ENCODE measurements around the gene PREX1. TPM values are rescaled to one million over a fixed set of nuclear protein-coding genes. Genes with fewer than 3 reads are reported as not detected.

PREX1 gene
- total RNA-seq, 1 experiment from 2014 or later = 20.0 TPM

GRCh38 chr20:48614593-48615274 is 213.1 kb downstream of the PREX1 start:
- POLR2A ChIA-PET = no interaction called here
- Histone ChIP-seq H3K27me3 (ENCODE audit: control insufficient read depth, insufficient read depth, low read length) (no peaks in the 10 kb centered on the region; the same call in 1 of the 2 replicates), H3K4me1 (ENCODE audit: control insufficient read depth, insufficient read depth, low read length) (no peaks in the 10 kb centered on the region), H3K36me3 (ENCODE audit: control insufficient read depth, insufficient read depth, low read length) (no peaks in the 10 kb centered on the region), H3K4me3 (ENCODE audit: low read depth in 2 of 2, low read length in 2 of 2) (no peak overlapping the region), H3K9me3 (ENCODE audit: control insufficient read depth, insufficient read depth, low read depth, low read length) (no peaks in the 10 kb centered on the region), H3K27ac (ENCODE audit: low read length) (no peak overlapping the region)
- ATAC-seq = no peak
- TF ChIP-seq POLR2AphosphoS5 (IDR thresholded peaks at IDR 0.05; ENCODE audit: low read depth, low read length) (no peak), TCF7L2 (IDR thresholded peaks at IDR 0.05; ENCODE audit: low read depth, low read length) (no peak)
- CTCF ChIA-PET = no interaction called here
- in situ Hi-C loops (cut with HindIII; ENCODE audit: low pct_unique_long_range_greater_than_20kb, low sequenced_read_pairs) = no loop called here
- intact Hi-C loops (cut with micrococcal nuclease; ENCODE audit: unreplicated experiment) = loop anchor here (10.0 kb wide), 1 partner anchor 200 kb away; no protein-coding TSS in a partner anchor
- no peak for DNase-seq (ENCODE audit: low read depth, low spot score)
- no TSS peak for BruUV-seq (replicated peaks)

DNA sequence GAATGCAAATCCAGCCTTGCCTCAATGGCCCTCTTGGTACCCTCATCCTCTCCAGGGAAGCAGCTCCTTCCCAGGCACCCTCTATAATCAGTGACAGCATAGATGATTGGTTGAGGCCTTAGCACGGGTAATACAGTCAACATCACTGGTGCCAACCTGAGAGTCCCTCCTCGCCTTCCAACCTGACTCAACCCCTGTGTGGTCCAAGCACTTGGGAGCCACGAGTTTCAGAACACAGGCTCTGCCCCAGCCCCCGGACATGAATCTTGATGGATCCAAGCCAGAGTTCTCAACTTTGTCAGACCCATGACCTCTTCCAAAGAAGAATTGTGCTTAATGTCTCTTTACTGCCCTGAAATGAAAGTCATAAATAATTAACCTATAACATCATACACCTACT is 213.9 kb downstream of the PREX1 start:
- DNase-seq (ENCODE audit: low read depth, low spot score) = no peak
- H3K9me3 ChIP-seq (ENCODE audit: control insufficient read depth, insufficient read depth, low read depth, low read length) = no peaks in the 10 kb centered on the region
- ChIA-PET POLR2A (no interaction called here), CTCF (no interaction called here)
- H3K4me1 ChIP-seq (ENCODE audit: control insufficient read depth, insufficient read depth, low read length) = no peaks in the 10 kb centered on the region
- H3K27me3 ChIP-seq (ENCODE audit: control insufficient read depth, insufficient read depth, low read length) = no peaks in the 10 kb centered on the region; the same call in 1 of the 2 replicates
- BruUV-seq (replicated peaks) = no TSS peak
- no peak overlapping the region for H3K4me3 ChIP-seq (ENCODE audit: low read depth in 2 of 2, low read length in 2 of 2)
- TF ChIP-seq POLR2AphosphoS5 (IDR thresholded peaks at IDR 0.05; ENCODE audit: low read depth, low read length) (no peak), SIN3A (IDR thresholded peaks at IDR 0.05; ENCODE audit: borderline replicate concordance, insufficient read depth, low read depth, low read length) (no peak), TCF7L2 (IDR thresholded peaks at IDR 0.05; ENCODE audit: low read depth, low read length) (no peak)
- TF ChIP-seq, protein P1, sequence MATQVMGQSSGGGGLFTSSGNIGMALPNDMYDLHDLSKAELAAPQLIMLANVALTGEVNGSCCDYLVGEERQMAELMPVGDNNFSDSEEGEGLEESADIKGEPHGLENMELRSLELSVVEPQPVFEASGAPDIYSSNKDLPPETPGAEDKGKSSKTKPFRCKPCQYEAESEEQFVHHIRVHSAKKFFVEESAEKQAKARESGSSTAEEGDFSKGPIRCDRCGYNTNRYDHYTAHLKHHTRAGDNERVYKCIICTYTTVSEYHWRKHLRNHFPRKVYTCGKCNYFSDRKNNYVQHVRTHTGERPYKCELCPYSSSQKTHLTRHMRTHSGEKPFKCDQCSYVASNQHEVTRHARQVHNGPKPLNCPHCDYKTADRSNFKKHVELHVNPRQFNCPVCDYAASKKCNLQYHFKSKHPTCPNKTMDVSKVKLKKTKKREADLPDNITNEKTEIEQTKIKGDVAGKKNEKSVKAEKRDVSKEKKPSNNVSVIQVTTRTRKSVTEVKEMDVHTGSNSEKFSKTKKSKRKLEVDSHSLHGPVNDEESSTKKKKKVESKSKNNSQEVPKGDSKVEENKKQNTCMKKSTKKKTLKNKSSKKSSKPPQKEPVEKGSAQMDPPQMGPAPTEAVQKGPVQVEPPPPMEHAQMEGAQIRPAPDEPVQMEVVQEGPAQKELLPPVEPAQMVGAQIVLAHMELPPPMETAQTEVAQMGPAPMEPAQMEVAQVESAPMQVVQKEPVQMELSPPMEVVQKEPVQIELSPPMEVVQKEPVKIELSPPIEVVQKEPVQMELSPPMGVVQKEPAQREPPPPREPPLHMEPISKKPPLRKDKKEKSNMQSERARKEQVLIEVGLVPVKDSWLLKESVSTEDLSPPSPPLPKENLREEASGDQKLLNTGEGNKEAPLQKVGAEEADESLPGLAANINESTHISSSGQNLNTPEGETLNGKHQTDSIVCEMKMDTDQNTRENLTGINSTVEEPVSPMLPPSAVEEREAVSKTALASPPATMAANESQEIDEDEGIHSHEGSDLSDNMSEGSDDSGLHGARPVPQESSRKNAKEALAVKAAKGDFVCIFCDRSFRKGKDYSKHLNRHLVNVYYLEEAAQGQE (IDR thresholded peaks at IDR 0.05; ENCODE audit: insufficient read depth in 1 of 2, low read depth in 2 of 2, low read length in 1 of 2) = no peak
- TF ChIP-seq, protein P2, sequence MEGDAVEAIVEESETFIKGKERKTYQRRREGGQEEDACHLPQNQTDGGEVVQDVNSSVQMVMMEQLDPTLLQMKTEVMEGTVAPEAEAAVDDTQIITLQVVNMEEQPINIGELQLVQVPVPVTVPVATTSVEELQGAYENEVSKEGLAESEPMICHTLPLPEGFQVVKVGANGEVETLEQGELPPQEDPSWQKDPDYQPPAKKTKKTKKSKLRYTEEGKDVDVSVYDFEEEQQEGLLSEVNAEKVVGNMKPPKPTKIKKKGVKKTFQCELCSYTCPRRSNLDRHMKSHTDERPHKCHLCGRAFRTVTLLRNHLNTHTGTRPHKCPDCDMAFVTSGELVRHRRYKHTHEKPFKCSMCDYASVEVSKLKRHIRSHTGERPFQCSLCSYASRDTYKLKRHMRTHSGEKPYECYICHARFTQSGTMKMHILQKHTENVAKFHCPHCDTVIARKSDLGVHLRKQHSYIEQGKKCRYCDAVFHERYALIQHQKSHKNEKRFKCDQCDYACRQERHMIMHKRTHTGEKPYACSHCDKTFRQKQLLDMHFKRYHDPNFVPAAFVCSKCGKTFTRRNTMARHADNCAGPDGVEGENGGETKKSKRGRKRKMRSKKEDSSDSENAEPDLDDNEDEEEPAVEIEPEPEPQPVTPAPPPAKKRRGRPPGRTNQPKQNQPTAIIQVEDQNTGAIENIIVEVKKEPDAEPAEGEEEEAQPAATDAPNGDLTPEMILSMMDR (IDR thresholded peaks at IDR 0.05) = no peak
- in situ Hi-C loops (cut with HindIII; ENCODE audit: low pct_unique_long_range_greater_than_20kb, low sequenced_read_pairs) = no loop called here
- no peaks in the 10 kb centered on the region for H3K36me3 ChIP-seq (ENCODE audit: control insufficient read depth, insufficient read depth, low read length)
- no peak for ATAC-seq
- intact Hi-C loops (cut with micrococcal nuclease; ENCODE audit: unreplicated experiment) = loop anchor here (10.0 kb wide), 1 partner anchor 199 kb away; no protein-coding TSS in a partner anchor
- no peak overlapping the region for H3K27ac ChIP-seq (ENCODE audit: low read length)

- intact Hi-C loops (cut with micrococcal nuclease; ENCODE audit: unreplicated experiment) = loop anchor here (10.0 kb wide), 1 partner anchor 198 kb away; no protein-coding TSS in a partner anchor
- ATAC-seq = no peak
- Histone ChIP-seq H3K27ac (ENCODE audit: low read length) (no peak overlapping the region), H3K9me3 (ENCODE audit: control insufficient read depth, insufficient read depth, low read depth, low read length) (no peaks in the 10 kb centered on the region), H3K36me3 (ENCODE audit: control insufficient read depth, insufficient read depth, low read length) (no peaks in the 10 kb centered on the region), H3K4me3 (ENCODE audit: low read depth in 2 of 2, low read length in 2 of 2) (no peak overlapping the region), H3K27me3 (ENCODE audit: control insufficient read depth, insufficient read depth, low read length) (no peaks in the 10 kb centered on the region; the same call in 1 of the 2 replicates), H3K4me1 (ENCODE audit: control insufficient read depth, insufficient read depth, low read length) (no peaks in the 10 kb centered on the region)
- no TSS peak for BruUV-seq (replicated peaks)
- ChIA-PET CTCF (no interaction called here), POLR2A (no interaction called here)
- in situ Hi-C loops (cut with HindIII; ENCODE audit: low pct_unique_long_range_greater_than_20kb, low sequenced_read_pairs) = no loop called here
- TF ChIP-seq, protein P2 (IDR thresholded peaks at IDR 0.05) = no peak
- no peak for TF ChIP-seq TCF7L2 (IDR thresholded peaks at IDR 0.05; ENCODE audit: low read depth, low read length)
- TF ChIP-seq, protein P1 (IDR thresholded peaks at IDR 0.05; ENCODE audit: insufficient read depth in 1 of 2, low read depth in 2 of 2, low read length in 1 of 2) = no peak
- no peak for TF ChIP-seq POLR2AphosphoS5 (IDR thresholded peaks at IDR 0.05; ENCODE audit: low read depth, low read length)
- TF ChIP-seq SIN3A (IDR thresholded peaks at IDR 0.05; ENCODE audit: borderline replicate concordance, insufficient read depth, low read depth, low read length) = no peak
- no peak for DNase-seq (ENCODE audit: low read depth, low spot score)
These were observed 215.5 kb downstream of the PREX1 start for GRCh38 chr20:48612335-48612734.

Data from Panc1 (cell line).